Activated CD8-positive, alpha-beta memory T cell treated with anti-CD3 and anti-CD28 coated beads, Interleukin-2, amount 10 ng/mL, durations not matched to agents 7 days and 5 days (primary cell): ENCODE measurements around the gene MTMR3. TPM values are rescaled to one million over a fixed set of nuclear protein-coding genes. Genes with fewer than 3 reads are reported as not detected.
"Not testable (repeated sequence)": the region's sequence is repeated elsewhere in the genome, so short reads cannot be mapped to it uniquely, and the experiment has no call there.

Source experiments
- ATAC-seq: fragments of 150-1000 bp; cut with Tn5 transposase; one replicate; pipeline ENCODE4 v1.10.0; 2021; ENCODE audit warnings: moderate library complexity
- CTCF ChIA-PET: fragments of 350-600 bp; sonication (Branson Sonifier 250); formaldehyde crosslinking; loops from one replicate; lab custom pipeline; 2021; ENCODE audit warnings: antibody characterized with exemption; lab: Charles Lee
- DNase-seq: peaks from one replicate; pipeline ENCODE4 v3.0.0-alpha.2; 2020
- H3K27ac Mint-ChIP-seq: one replicate; pipeline ENCODE4 v1.8.0; 2021; ENCODE audit warnings: mild to moderate bottlenecking, mixed read lengths
- H3K27me3 Mint-ChIP-seq: one replicate; pipeline ENCODE4 v1.8.0; 2021; ENCODE audit warnings: mixed read lengths
- H3K36me3 Mint-ChIP-seq: one replicate; pipeline ENCODE4 v1.8.0; 2021; ENCODE audit warnings: mild to moderate bottlenecking, mixed read lengths
- H3K4me1 Mint-ChIP-seq: one replicate; pipeline ENCODE4 v1.8.0; 2021; ENCODE audit warnings: mixed read lengths
- H3K4me3 Mint-ChIP-seq: one replicate; pipeline ENCODE4 v1.8.0; 2021; ENCODE audit warnings: mild to moderate bottlenecking, moderate library complexity, mixed read lengths
- H3K9me3 Mint-ChIP-seq: one replicate; pipeline ENCODE4 v1.8.0; 2022; ENCODE audit warnings: low read depth, mixed read lengths
- total RNA-seq, 2 experiments: library from RNA; stranded (reverse); gene quantifications; one replicate each; pipeline ENCODE4 v1.2.3, GENCODE V29; 2021

Gene MTMR3
- total RNA-seq, 2 experiments from 2014 or later, result 26.1 to 26.4 TPM

GRCh38 chr22:29967461-29967860, 84.5 kb downstream of the MTMR3 start:
- peaks cover 4% of the 10 kb centered on the region for H3K36me3 Mint-ChIP-seq
- no peaks in the 10 kb centered on the region for H3K9me3 Mint-ChIP-seq
- ATAC-seq, result no peak

GRCh38 chr22:29971607-29972006, 88.6 kb downstream of the MTMR3 start:
- no peak overlapping the region for H3K27ac Mint-ChIP-seq
- H3K36me3 Mint-ChIP-seq, result peaks cover 4% of the 10 kb centered on the region

More at GRCh38 chr22:29967461-29967860, 84.5 kb downstream of the MTMR3 start:
- no peak overlapping the region for H3K27ac Mint-ChIP-seq
- H3K4me3 Mint-ChIP-seq, result no peak overlapping the region
- CTCF ChIA-PET, result no interaction called here
- no peak for DNase-seq
- no peaks in the 10 kb centered on the region for H3K27me3 Mint-ChIP-seq
- H3K4me1 Mint-ChIP-seq, result no peaks in the 10 kb centered on the region

GRCh38 chr22:29972121-29972520, 89.1 kb downstream of the MTMR3 start:
- Mint-ChIP-seq H3K9me3 (no peaks in the 10 kb centered on the region), H3K36me3 (peaks cover 4% of the 10 kb centered on the region), H3K27me3 (no peaks in the 10 kb centered on the region), H3K4me1 (no peaks in the 10 kb centered on the region), H3K27ac (no peak overlapping the region), H3K4me3 (no peak overlapping the region)
- DNase-seq, result no peak
- CTCF ChIA-PET, result no interaction called here
- no peak for ATAC-seq

More at GRCh38 chr22:29971607-29972006, 88.6 kb downstream of the MTMR3 start:
- no peak overlapping the region for H3K4me3 Mint-ChIP-seq
- CTCF ChIA-PET, result interaction anchor here (0.7 kb wide), 1 partner anchor 134 kb away, joined by 3 read pairs; no protein-coding TSS in a partner anchor
- H3K4me1 Mint-ChIP-seq, result no peaks in the 10 kb centered on the region
- ATAC-seq, result no peak
- no peaks in the 10 kb centered on the region for H3K9me3 Mint-ChIP-seq
- DNase-seq, result no peak
- H3K27me3 Mint-ChIP-seq, result no peaks in the 10 kb centered on the region

GRCh38 chr22:29973269-29973668, 90.3 kb downstream of the MTMR3 start:
- Mint-ChIP-seq H3K27ac (no peak overlapping the region), H3K27me3 (no peaks in the 10 kb centered on the region), H3K9me3 (no peaks in the 10 kb centered on the region), H3K4me1 (no peaks in the 10 kb centered on the region), H3K4me3 (no peak overlapping the region), H3K36me3 (peaks cover 4% of the 10 kb centered on the region)
- CTCF ChIA-PET, result no interaction called here
- DNase-seq (no peak), ATAC-seq (no peak)

GRCh38 chr22:29973680-29974079, 90.7 kb downstream of the MTMR3 start:
- ATAC-seq, H3K27me3 Mint-ChIP-seq, H3K4me3 Mint-ChIP-seq, DNase-seq, CTCF ChIA-PET, H3K36me3 Mint-ChIP-seq, H3K4me1 Mint-ChIP-seq, H3K27ac Mint-ChIP-seq, H3K9me3 Mint-ChIP-seq: not testable (repeated sequence)

GRCh38 chr22:29975494-29975893, 92.5 kb downstream of the MTMR3 start:
- Mint-ChIP-seq H3K4me1 (no peaks in the 10 kb centered on the region), H3K27ac (no peak overlapping the region), H3K4me3 (no peak overlapping the region), H3K27me3 (no peaks in the 10 kb centered on the region), H3K9me3 (no peaks in the 10 kb centered on the region), H3K36me3 (no peaks in the 10 kb centered on the region)
- CTCF ChIA-PET, result no interaction called here
- ATAC-seq, result no peak
- DNase-seq, result no peak

GRCh38 chr22:29977107-29977506, 94.1 kb downstream of the MTMR3 start:
- H3K36me3 Mint-ChIP-seq, result no peaks in the 10 kb centered on the region
- H3K4me1 Mint-ChIP-seq, result no peaks in the 10 kb centered on the region
- CTCF ChIA-PET, result no interaction called here
- H3K27ac Mint-ChIP-seq, result no peak overlapping the region
- no peaks in the 10 kb centered on the region for H3K27me3 Mint-ChIP-seq
- ATAC-seq (no peak), DNase-seq (no peak)
- no peak overlapping the region for H3K4me3 Mint-ChIP-seq
- no peaks in the 10 kb centered on the region for H3K9me3 Mint-ChIP-seq

GRCh38 chr22:29979777-29980321, 96.9 kb downstream of the MTMR3 start:
- Mint-ChIP-seq H3K4me3 (no peak overlapping the region), H3K9me3 (no peaks in the 10 kb centered on the region), H3K27ac (no peak overlapping the region), H3K4me1 (no peaks in the 10 kb centered on the region), H3K36me3 (peaks cover 1% of the 10 kb centered on the region), H3K27me3 (no peaks in the 10 kb centered on the region)
- ATAC-seq (no peak), DNase-seq (no peak)
- CTCF ChIA-PET, result interaction anchor here (1.2 to 3.3 kb wide), 2 partner anchors 12 to 25 kb away, joined by 3 to 13 read pairs; no protein-coding TSS in a partner anchor

- no peaks in the 10 kb centered on the region for H3K9me3 Mint-ChIP-seq
These were observed 100.4 kb downstream of the MTMR3 start for GRCh38 chr22:29983296-29983917.

GRCh38 chr22:29985912-29986311, 102.9 kb downstream of the MTMR3 start:
- peaks cover 4% of the 10 kb centered on the region for H3K36me3 Mint-ChIP-seq
- no peak overlapping the region for H3K27ac Mint-ChIP-seq
- no peak overlapping the region for H3K4me3 Mint-ChIP-seq
- H3K9me3 Mint-ChIP-seq, result no peaks in the 10 kb centered on the region
- CTCF ChIA-PET, result interaction anchor here (1.6 kb wide), 1 partner anchor 234 kb away, joined by 4 read pairs; no protein-coding TSS in a partner anchor
- DNase-seq, result no peak
- peaks cover 6% of the 10 kb centered on the region for H3K4me1 Mint-ChIP-seq
- no peaks in the 10 kb centered on the region for H3K27me3 Mint-ChIP-seq
- no peak for ATAC-seq

More at GRCh38 chr22:29983296-29983917, 100.4 kb downstream of the MTMR3 start:
- CTCF ChIA-PET, result no interaction called here
- DNase-seq, result no peak
- Mint-ChIP-seq H3K4me1 (peaks cover 6% of the 10 kb centered on the region), H3K36me3 (peaks cover 1% of the 10 kb centered on the region), H3K27me3 (no peaks in the 10 kb centered on the region), H3K27ac (no peak overlapping the region), H3K4me3 (no peak overlapping the region)
- no peak for ATAC-seq

- DNase-seq, result peak; percentile 42
- CTCF ChIA-PET, result interaction anchor here (1.5 kb wide), 1 partner anchor 362 kb away, joined by 4 read pairs; no protein-coding TSS in a partner anchor
- Mint-ChIP-seq H3K9me3 (no peaks in the 10 kb centered on the region), H3K27ac (no peak overlapping the region), H3K36me3 (peaks cover 5% of the 10 kb centered on the region), H3K4me3 (no peak overlapping the region), H3K4me1 (peaks cover 6% of the 10 kb centered on the region), H3K27me3 (no peaks in the 10 kb centered on the region)
- ATAC-seq, result peak; percentile 30
These were observed 104.2 kb downstream of the MTMR3 start for GRCh38 chr22:29987137-29987536.

GRCh38 chr22:29988719-29989118, 105.7 kb downstream of the MTMR3 start:
- H3K9me3 Mint-ChIP-seq, result no peaks in the 10 kb centered on the region
- H3K4me1 Mint-ChIP-seq, result peaks cover 6% of the 10 kb centered on the region
- ATAC-seq (no peak), DNase-seq (no peak)
- no peak overlapping the region for H3K4me3 Mint-ChIP-seq
- H3K27ac Mint-ChIP-seq, result no peak overlapping the region
- CTCF ChIA-PET, result interaction anchor here (1.5 kb wide), 1 partner anchor 363 kb away, joined by 4 read pairs; no protein-coding TSS in a partner anchor
- H3K27me3 Mint-ChIP-seq, result no peaks in the 10 kb centered on the region
- peaks cover 5% of the 10 kb centered on the region for H3K36me3 Mint-ChIP-seq

GRCh38 chr22:29989446-29989845, 106.5 kb downstream of the MTMR3 start:
- peaks cover 9% of the 10 kb centered on the region for H3K4me1 Mint-ChIP-seq
- ATAC-seq, result no peak
- CTCF ChIA-PET, result interaction anchor here (1.0 kb wide), 1 partner anchor 8 kb away, joined by 3 read pairs; no protein-coding TSS in a partner anchor

More at GRCh38 chr22:29989446-29989845, 106.5 kb downstream of the MTMR3 start:
- no peaks in the 10 kb centered on the region for H3K9me3 Mint-ChIP-seq
- H3K36me3 Mint-ChIP-seq, result peaks cover 6% of the 10 kb centered on the region
- H3K4me3 Mint-ChIP-seq, result no peak overlapping the region
- no peak for DNase-seq
- no peak overlapping the region for H3K27ac Mint-ChIP-seq
- H3K27me3 Mint-ChIP-seq, result no peaks in the 10 kb centered on the region
